CD4-positive, alpha-beta T cell treated with Interferon alpha-2 for 1 hour (primary cell): ENCODE measurements around the gene YJEFN3.
A peak's percentile ranks its signal among the peaks of the same experiment; 100 is the strongest.

ENCODE experiments used
- DNase-seq, 2 donors: peaks; one replicate each; pipeline ENCODE4 v3.0.0-alpha.2; 2020 to 2022

Gene YJEFN3

DNA sequence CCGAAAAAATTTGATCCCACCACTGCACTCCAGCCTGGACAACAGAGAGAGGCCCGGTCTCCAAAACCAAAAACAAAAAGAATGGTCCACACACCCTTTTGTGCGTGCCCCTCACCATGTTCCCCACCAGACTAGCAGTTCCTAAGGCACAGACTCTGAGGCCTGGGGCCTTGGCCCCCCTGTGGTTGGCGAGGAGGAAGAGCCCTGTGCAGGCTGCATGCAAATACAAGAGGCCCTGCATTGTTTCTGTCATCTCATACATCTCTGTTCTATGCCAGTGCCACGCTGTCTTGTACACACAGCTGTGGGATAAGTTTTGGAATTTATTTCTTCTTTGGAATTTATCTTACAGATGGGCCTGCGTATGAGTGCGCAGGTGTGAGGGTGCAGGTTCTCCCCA is 4.7 kb upstream of the YJEFN3 start:
- DNase-seq = no peak

GRCh38 chr19:19525611-19526380 is 2.9 kb upstream of the YJEFN3 start:
- no peak for DNase-seq

DNA sequence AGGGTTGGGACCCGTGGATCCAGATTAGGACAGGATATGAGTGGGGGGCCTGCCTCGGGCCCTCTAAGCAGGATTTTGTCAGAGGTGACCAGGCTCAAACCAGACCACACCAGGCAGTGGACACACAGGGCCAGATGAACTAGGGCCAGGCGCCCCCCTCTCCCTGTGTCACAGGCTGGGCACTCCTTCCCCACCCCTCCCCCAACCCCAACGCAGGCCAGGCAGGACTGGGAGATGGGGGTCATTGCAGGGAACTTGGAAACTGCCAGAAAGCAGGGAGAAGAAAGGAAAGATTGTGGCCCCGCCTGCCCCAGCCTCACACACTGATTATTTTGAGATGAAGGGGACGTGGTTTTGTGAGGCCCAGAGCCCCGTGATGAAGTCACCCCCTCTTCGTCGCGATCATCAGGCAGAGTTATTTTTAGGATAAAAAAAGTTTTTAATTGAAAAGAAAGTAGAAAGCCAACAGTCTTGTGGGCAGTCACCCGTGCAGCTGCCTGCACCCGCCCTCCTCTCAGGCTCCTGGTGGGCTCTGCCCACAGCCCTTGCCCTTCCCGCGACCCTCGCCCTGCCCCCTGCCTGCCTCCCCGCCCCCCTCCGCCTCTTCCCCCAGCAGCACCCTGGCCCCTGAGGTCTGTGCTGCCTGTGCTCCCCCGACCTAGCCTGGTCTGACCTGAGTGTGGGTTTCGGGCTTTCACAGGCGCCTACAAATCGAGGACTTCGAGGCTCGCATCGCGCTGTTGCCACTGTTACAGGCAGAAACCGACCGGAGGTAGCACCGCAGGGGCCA is 1.9 kb upstream of the YJEFN3 start:
- DNase-seq = no peak

DNA sequence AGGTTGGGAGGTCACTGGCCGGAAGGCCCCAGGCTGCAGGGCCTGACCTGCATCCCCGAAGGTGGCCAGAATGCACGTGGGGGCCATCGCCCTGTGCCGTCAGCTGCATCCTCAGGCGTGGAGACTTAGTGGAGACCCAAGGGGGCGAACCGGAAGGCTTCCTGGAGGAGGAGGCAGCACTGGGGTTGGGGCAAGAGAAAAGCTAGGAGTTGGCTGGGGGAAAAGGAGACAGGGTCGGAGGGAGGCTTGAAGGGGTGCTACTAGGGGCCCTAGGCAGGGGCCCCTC is 1.4 kb upstream of the YJEFN3 start:
- no peak for DNase-seq

DNA sequence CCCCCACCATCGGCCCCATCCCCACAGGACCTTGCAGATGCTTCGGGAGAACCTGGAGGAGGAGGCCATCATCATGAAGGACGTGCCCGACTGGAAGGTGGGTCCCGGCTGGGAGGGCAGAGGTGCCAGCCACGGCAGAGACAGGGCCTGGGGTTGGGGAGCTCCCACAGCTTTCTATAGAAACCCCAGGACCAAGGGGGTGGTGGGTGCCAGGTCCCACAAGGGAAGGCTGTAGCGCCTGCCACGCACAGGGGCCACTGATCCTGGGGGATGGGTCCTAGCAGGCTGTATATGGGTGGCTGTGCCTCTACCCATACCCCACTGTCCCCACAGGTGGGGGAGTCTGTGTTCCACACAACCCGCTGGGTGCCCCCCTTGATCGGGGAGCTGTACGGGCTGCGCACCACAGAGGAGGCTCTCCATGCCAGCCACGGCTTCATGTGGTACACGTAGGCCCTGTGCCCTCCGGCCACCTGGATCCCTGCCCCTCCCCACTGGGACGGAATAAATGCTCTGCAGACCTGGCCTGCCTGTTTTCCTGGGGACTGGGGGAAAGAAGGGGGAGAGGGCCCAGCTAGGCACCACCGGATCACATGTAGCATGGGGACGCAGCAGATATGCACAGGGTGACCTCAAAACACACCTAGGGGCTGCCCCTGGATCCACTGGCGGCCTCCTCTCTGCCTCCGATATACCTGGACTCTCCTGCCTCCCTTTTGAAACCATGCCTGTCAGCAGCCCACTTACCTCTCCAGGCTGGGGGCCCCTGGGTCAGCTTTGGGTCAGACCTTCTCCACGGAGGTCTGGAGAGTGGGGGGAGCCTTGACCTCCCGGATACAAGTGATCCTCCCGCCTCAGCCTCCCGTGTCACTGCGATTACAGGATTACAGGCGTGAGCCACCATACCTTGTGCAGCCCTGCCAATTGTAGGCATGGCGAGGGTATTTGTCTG is 761 bp upstream of the YJEFN3 start:
- no peak for DNase-seq

- DNase-seq = no peak
Measured at GRCh38 chr19:19529783-19530422, 1.2 kb downstream of the YJEFN3 start.

DNA sequence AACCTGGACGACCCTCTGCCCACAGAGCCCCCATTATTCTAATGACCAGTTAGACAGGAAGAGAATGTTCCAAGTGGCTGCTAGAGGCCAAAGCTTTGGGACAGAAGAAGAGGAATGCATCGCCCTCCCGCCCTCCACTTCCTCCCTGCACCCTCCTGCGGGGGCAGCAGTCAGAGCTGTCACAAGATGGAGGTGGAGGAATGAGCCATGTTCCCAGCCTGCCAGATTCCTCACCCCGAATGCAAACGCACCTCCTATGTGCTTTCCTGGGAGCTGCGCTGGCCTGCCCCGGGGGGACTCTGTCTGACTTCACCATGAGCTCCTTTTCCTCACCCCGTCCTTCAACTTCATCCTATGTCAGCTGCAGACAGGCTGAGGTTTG is 1.7 kb downstream of the YJEFN3 start:
- no peak for DNase-seq

GRCh38 chr19:19530889-19531288 is 2.2 kb downstream of the YJEFN3 start:
- no peak for DNase-seq

DNA sequence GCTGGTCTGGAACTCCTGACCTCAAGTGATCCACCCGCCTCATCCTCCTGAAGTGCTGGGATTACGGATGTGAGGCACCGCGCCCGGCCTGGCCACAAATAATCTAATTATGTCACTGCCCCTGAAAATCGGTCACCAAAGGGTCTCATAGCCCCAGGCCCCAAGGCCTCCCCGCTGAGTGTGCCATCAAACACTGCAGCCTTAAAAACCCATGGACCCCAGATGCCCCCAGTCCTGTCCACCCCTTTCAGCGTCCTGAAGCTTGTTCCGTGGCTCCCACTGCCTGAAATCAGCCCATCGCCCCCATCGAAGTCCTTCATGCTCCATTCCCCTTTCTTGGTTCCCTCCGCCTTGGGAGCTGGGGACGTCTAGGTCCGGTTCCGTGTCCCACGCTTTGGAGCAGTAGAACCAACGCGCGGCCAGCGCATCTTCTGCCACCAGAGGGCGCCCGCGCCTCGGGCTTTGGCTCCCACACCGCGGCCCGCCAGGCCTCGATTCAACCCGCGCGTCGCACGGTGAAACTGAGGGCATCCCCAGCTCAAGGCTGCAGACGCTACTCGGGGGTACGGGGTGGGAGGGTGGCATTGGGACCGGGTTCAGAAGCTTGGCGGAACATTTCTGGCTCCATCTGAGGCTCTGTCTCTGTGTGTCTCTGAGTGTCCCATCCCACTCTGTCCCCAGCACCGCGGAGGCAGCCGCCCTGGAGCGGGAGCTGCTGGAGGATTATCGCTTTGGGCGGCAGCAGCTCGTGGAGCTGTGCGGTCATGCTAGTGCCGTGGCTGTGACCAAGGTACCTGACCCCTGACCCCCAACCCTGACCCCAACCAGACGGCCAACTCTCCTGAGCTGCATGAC is 3.5 kb downstream of the YJEFN3 start:
- peak; percentile 78 to 87 for DNase-seq

DNA sequence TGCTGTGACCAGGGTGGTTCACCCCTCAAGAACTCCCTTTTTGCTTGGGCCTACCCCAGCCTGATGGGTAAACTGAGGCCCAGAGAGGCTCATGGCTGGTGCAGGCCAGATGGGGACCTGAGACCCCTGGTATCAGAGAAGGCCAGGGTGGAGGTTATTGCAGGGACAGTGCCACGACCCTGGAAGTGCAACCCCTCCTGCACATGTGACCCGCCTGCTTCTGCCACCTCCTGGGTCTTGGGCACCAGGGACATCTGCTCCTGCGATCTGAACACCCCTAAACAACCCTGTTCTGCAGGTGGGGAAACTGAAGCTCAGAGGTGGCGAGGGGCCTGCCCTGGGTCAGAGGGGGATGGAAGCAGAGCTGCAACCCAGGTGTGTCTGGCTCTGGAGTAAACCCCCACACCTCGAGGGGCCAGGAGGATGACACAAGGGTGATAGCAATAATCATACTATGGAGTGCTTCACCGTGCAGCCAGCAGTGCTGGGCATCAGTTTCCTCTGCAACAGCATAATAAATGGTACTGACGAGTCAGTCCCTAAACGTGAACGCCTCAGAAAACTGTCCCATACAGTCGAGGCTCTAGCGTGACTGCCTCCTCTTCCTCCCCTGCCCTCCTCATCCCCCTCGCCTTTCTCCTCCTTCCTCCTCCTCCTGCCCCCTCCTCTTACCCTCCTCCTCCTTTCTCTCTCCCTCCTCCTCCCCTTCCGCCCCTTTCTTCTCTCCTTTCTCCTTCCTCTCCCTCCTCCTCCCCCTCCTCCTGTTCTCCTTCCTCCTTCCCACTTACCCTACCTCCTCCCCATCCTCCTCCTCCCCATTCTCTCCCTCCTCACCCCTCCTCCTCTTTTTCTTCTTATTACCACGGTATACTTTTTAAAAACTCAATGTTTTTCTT is 4.3 kb downstream of the YJEFN3 start:
- DNase-seq = no peak

DNA sequence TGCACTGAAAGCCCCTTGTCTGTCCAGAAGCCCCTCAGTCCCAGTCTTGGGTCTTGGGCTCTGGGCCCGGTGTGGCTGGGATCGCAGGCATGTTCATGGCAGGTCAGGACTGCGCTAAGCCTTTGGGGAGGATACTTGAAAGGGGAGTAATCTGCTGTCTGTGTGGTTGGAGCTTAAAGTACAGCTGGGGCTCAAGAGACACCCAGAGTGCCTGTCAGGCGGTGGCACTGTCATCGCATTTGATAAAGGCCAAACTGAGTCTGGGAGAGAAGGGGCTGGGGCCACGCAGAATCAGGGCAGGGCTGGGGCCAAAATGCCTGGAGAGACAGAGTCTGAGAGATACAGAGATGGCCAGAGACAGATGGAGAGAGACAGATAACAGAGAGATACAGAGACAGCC is 5.1 kb downstream of the YJEFN3 start:
- no peak for DNase-seq

GRCh38 chr19:19534556-19535265 is 6.0 kb downstream of the YJEFN3 start:
- no peak for DNase-seq

- no peak for DNase-seq
Measured at GRCh38 chr19:19535311-19536191, 6.8 kb downstream of the YJEFN3 start.

GRCh38 chr19:19537075-19538048 is 8.7 kb downstream of the YJEFN3 start:
- DNase-seq = peak in 1 of 2 donors; percentile 39

GRCh38 chr19:19538061-19538784 is 9.5 kb downstream of the YJEFN3 start, which contains the start of gene CILP2:
TSS of gene CILP2 (plus strand) at chr19:19538265. CDS start at chr19:19538350, 85 bp downstream.
- peak; percentile 22 to 49 for DNase-seq

DNA sequence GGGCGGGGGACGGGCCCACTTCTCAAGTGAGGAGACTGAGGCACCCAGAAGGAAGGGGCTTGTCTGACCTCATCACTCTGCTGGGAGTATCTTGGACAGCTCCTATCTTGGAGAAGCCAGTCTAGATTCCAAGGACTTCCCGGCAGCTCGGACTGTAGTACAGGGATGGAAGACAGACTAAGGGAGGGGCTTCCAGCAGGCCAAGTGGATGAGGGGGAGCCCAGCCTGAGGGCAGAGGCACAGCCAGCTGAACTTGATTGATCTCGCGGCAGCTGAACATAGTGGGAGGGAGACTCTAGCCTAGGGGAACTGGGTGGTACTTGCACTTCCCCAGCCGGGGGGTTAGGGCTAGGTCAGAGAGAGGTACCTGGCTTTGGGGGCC is 10.1 kb downstream of the YJEFN3 start:
- DNase-seq = no peak

GRCh38 chr19:19539698-19540063 is 11.0 kb downstream of the YJEFN3 start:
- DNase-seq = no peak
